HG03280 (cell line): ENCODE measurements around the gene SP5.
"Not testable (repeated sequence)": the region's sequence is repeated elsewhere in the genome, so short reads cannot be mapped to it uniquely, and the experiment has no call there.

Experiments used
- ATAC-seq: cut with Tn5 transposase; IDR thresholded peaks from one replicate; pipeline ENCODE4 v1.9.1; 2021; ENCODE audit warnings: mild to moderate bottlenecking, moderate library complexity; ENCODE audit not compliant: unreplicated experiment

Gene SP5

GRCh38 chr2:170710609-170710979, 4.5 kb upstream of the SP5 start:
- ATAC-seq = no peak

DNA sequence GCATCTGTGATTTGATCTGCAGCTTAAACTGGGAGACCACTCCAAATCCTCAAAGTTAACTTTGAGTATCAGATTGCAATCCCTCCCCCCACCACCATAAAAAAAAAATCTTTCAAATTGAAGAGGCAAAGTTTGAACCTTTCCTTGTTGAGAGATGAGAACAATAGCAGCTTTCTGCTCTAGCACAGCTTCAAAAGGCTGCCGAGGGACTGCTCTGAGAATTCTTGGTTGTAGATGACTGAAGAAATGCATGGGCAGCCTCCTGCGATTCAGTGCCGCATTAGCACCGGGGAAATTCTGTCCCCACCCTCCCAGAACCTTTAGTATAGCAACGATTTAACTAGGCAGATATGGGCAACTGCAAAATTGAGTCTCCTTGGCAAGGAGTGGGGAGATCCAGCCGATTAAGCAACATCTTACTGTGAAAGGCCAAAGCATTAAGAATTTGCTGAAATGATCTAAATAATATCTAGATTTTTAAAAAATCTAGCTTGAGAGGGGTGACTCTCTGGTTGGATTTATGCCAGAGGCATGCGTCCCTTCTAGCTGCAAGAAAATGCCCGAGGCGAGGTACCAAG, 3.9 kb upstream of the SP5 start:
- ATAC-seq = no peak

DNA sequence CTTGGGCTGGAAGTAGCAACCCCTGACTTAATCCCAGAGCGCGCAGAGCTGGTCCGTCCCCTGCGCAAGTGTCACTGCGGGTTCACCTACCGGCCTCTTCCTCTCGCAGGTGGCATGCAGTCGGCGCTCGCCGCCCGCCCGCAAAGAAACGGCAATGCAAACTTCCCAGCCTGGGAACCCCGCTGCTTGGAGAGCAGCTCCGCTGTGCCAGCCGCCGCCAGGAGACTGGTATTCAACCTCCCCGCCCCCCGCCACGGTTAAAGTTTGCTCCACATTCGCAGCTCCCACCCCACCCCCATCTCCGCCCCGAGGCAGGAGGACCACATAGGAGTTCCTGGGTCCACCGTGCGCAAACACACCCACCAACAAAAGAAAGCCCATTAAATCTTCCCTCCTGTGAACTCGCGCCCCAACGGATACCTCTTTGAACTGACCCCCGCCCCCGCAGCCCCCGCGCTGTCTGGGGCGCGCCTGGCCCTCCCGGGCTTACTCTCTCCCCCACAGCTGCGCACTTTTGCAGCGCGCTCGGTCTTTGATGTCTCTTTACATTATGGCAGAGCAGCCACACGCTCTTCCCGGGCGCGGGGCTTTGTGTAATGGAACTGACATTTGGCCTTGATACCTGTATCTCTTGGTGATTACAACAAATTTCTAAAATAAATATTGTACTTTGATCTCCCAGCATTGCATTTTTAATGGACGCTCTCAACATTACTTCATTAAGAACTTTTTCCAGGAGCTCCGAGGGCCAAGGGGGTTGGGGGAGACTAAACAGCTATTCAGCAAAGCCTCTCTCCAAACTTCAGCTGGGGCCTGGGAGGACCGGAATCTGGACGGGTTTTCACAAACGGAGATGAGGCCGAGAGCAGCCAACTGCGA, 3.1 kb upstream of the SP5 start:
- no peak for ATAC-seq

DNA sequence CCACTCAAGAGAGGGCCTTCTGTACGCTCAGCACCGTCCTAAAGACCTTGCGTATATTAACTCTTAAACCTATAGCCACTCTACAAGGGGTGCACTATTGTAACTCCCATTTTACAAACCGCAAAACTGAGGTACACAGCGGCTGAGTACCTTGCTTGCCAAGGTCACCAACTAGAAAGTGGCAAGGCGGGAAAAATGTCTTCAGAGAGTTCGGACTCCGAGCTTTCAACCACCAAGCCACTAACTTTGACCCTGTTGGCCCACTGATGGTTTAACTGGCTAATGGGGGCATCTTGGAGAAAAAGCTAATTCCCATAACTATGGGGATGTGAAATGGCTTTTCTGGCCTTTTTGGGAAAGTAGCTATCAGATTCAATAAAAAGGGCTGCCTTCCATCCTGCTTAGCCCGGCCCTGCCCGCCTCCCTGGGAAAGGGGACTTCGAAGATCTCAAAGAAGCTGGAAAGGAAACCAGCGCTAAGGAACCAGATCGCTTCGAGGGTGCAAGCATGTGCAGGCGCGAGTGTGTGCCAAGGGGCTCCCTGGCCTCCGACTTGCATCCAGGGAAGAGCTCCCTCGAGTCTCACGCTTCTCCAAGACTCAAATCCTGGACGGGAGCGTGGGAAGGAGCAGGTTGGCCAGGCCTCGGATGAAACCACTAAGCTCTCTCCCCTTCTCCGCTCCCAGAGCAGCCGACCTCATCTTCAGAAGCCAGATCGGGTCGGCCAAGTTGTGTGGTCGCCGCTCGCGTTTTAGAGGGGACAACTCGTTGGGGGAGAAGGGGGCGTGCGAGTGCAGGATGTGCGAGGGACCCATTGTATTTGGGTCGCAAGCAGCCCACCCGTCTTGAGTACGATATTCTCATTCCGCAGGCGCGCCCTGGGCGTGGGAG, 2.2 kb upstream of the SP5 start:
- ATAC-seq = no peak

DNA sequence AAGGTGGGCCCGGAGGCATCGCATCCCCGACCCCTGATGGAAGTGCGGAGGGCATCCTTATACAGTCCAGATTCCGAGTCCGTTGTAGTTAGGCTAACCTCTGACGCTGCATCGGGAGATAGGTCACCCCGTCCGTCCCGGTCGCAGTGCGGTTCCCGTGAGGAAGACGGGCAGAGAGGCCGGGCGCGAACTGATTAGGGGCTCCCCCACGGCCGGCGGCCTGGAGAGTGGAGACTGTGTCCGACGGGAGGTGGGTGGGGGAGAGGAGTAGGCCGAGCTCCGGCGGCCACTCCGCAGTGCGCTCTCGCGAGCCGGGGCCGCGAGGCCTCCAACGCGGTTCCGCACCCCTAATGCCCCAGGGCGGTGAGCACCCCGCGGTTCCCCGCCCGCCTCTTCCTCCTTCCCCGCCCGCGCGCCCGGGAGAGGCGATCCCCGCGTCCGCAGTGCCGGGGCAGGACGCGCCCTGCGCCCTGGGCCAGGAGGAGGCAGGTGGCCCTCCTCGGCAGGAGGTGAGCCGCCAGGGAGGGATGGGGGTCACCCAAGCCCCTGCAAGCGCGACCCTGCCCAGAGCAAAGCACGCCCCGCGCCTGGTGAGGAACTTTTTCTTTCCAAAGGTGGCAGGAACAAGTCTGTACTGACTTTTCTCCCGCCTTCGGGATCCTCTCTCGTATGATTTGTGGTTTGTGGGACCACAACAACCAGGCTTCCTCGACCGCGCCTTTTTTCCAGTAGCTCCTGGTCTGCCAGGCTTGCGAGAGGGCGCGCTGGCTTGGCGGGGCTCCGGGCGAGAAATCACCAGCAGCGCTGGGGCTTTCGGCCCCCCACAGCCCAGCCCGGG, 1.4 kb upstream of the SP5 start:
- ATAC-seq = no peak

- ATAC-seq = no peak
Measured at GRCh38 chr2:170714381-170715061, 616 bp upstream of the SP5 start.

DNA sequence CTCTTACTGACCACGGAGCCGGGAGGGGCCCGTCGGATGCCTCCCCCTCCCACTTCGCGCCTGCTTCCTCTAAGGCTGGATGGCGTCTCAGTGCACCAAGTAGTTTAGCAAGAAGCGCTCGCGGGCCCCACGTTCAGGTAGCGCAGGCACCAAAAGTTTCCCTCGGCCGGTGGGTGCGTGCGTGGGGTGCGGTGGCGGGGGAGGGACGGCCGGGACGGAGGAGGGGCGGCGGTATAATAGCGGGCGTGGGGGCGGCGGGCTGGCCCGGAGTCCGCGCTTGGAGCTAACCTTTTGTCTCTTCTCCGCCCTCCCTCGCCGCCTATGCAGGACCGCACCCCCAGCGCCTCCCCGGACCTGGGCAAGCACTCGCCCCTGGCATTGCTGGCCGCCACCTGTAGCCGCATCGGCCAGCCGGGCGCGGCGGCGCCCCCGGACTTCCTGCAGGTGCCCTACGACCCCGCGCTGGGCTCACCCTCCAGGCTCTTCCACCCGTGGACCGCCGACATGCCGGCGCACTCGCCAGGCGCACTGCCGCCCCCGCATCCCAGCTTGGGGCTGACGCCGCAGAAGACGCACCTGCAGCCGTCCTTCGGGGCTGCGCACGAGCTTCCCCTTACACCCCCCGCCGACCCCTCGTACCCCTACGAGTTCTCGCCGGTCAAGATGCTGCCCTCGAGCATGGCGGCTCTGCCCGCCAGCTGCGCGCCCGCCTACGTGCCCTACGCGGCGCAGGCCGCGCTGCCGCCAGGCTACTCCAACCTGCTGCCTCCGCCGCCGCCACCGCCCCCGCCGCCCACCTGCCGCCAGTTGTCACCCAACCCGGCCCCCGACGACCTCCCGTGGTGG, 1.0 kb downstream of the SP5 start:
- no peak for ATAC-seq

- no peak for ATAC-seq
Measured at GRCh38 chr2:170716851-170717598, 1.9 kb downstream of the SP5 start.

GRCh38 chr2:170717599-170717963, 2.4 kb downstream of the SP5 start:
- no peak for ATAC-seq

DNA sequence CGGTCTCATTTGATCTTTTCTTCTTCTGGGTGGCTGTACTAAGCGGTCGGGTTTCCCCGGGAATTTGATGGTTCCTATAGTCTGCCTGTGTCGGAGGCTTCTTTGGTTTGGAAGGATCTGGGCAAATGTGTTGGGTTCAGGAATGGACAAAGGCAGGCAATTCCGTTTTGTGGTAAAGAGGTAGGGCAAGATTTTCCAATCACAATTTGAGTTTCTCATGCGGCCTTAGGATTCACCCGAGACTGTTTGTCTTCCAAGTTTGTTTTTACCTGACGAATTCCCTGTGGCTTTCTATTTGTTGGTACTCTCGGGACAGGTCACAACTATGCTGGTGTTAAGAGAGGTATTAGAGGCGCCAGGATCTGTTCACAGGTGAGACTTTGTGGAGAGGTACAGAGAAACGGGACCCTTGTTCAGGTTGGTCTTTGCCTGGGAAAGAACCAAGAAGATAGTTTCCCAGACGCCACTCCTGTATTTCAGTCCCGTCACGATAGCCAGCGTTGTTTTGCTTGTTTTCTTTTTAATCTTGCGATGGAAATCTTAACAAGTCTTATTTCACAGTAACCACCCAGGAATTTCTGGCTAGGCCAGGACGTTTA, 3.0 kb downstream of the SP5 start:
- ATAC-seq = no peak

DNA sequence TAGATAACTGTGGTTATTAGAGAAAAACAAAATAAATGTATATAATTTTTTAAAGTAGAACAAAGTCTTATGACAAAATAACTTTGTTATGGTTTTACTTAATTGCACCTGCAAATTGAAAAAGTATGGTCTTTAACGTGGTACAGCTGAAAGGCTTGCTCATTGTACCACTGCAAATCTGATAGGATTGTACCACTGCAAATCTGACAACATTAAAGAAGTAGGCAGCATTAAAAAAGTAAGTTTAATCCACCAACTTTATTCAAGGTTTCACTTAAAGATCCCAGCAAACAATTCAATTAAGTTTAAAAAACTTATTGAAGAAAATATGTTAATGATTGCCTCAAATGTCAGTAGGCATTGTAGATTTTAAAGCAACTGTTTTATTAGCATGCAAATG, 4.7 kb downstream of the SP5 start:
- no peak for ATAC-seq

- no peak for ATAC-seq
Measured at GRCh38 chr2:170721678-170722077, 6.5 kb downstream of the SP5 start.

GRCh38 chr2:170722301-170722700, 7.2 kb downstream of the SP5 start:
- ATAC-seq = no peak

- no peak for ATAC-seq
Measured at GRCh38 chr2:170723446-170723958, 8.4 kb downstream of the SP5 start.

DNA sequence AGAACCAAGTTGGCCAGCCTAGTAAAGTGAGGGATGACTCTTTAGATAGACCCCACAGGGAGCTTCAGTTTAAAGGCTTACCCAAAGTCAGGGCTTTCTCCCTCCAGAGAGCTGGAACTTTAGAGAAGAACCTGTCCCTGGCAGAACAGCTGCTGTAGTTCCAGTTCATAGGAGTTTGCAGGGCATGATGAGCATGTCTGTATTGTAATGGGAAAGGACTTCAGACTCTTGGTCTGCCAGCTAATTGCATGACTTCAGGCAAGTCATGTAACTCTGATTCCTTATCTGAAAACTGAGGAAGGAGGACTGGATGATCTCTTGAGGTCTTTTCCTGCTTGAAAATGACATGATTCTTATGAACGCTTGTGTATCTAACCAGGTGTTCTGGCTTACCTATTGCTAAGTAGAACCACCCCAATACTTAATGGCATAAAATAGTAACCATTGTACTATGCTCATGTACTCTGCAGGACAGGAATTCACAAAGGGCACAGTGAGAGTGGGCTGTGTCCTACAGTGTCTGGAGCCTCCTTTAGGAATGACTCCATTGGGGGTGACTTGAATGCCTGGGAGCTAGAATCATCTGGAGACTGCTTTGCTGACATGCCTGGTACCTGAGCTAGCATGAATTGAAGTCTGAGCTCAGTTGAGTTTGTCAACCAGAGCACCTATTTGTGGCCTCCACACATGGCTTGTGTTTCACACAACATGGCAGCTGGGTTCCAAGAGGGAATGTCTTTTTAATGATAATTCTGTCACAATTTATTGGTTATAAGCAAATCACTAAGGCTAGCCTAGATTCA, 18.9 kb downstream of the SP5 start:
- ATAC-seq = no peak

GRCh38 chr2:170734601-170735000, 19.5 kb downstream of the SP5 start:
- not testable (repeated sequence) for ATAC-seq

DNA sequence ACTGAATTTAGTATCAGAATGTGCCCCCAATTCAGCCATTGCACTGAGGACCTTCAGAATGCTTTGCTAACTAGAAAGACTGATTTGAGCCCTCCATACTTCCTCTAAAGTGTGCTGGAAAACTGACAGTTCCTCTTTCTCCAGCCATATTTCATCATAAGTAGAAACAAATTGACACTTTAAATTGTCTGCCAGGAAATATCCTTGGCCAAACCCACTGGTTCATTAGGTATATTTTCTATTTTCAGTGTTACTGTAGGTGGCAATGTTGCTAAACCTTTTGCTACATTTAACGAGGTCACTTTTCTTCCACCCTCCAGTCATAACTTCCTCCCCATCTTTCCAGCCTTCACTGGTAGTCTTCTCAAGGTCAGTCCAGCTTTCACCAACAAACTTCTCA, 21.5 kb downstream of the SP5 start:
- no peak for ATAC-seq
